Adrenal gland (tissue), 5 donors: ENCODE measurements around the gene SOST.

Experiments
- CTCF ChIP-seq, 6 experiments: fragments of 450-650 bp in 4 of 6; fragments of 200-600 bp in 2 of 6; sonication (generic) in 1 of 6; IDR thresholded peaks; 1 replicate in 5 of 6; 2 replicates in 1 of 6; pipeline versions ENCODE4 v1.5.1 to v1.8.0; 2016 to 2021; ENCODE audit warnings: antibody characterized with exemption in 6 of 6, mild to moderate bottlenecking in 2 of 6, moderate library complexity in 1 of 6
- POLR2A ChIP-seq, 2 donors: fragments of 450-650 bp; IDR thresholded peaks; one replicate each; pipeline ENCODE4 v1.6.1; 2017; ENCODE audit warnings: antibody characterized with exemption in 2 of 2, mild to moderate bottlenecking in 2 of 2, moderate library complexity in 1 of 2
- donor health status: DM: no; HTN: no; CAD: no.

GRCh38 chr17:43791589-43791988, 33.0 kb upstream of the SOST start:
- TF ChIP-seq CTCF (IDR thresholded peaks at IDR 0.05) (no peak), POLR2A (IDR thresholded peaks at IDR 0.05) (no peak)
